HFFc6 (cell line): ENCODE results near the gene DUSP18. TPM values are rescaled to one million over a fixed set of nuclear protein-coding genes. Genes with fewer than 3 reads are reported as not detected.

Source experiments
- DNase-seq: peaks from one replicate; pipeline ENCODE4 v3.0.0-alpha.2; 2018
- H3K27ac Mint-ChIP-seq: 2 replicates; pipeline ENCODE4 v1.8.0; 2020; ENCODE audit warnings: mild to moderate bottlenecking, mixed read lengths
- H3K27me3 Mint-ChIP-seq: 2 replicates; pipeline ENCODE4 v1.8.0; 2021; ENCODE audit warnings: mild to moderate bottlenecking, moderate library complexity, mixed read lengths; ENCODE audit not compliant: insufficient read depth
- H3K36me3 Mint-ChIP-seq: 2 replicates; pipeline ENCODE4 v1.8.0; 2021; ENCODE audit warnings: low read depth, mixed read lengths
- H3K4me1 Mint-ChIP-seq: 2 replicates; pipeline ENCODE4 v1.8.0; 2020; ENCODE audit warnings: low read depth, mixed read lengths
- H3K4me3 Mint-ChIP-seq: 2 replicates; pipeline ENCODE4 v1.8.0; 2020; ENCODE audit warnings: mild to moderate bottlenecking, moderate library complexity, mixed read lengths
- H3K9me3 Mint-ChIP-seq: 2 replicates; pipeline ENCODE4 v1.8.0; 2020; ENCODE audit warnings: mild to moderate bottlenecking, mixed read lengths
- total RNA-seq, 6 experiments: library from RNA; stranded (reverse); fragmentation: NEBNext Ultra II Directional; extraction: Animal tissue kit (Norgen Biotek cat#: 25700); gene quantifications; 2 replicates in 1 of 6; 3 replicates in 5 of 6; pipeline ENCODE4 v1.2.3, GENCODE V29; 2021
- TF ChIP-seq, protein P1 (sequence below): fragments of 200-600 bp; sonication (generic); IDR thresholded peaks from 2 replicates; pipeline ENCODE4 v1.5.0; 2021; ENCODE audit warnings: antibody characterized with exemption, mild to moderate bottlenecking

DUSP18 gene
- total RNA-seq, 6 experiments from 2014 or later = 4.7 to 7.3 (median 6.0) TPM

DNA sequence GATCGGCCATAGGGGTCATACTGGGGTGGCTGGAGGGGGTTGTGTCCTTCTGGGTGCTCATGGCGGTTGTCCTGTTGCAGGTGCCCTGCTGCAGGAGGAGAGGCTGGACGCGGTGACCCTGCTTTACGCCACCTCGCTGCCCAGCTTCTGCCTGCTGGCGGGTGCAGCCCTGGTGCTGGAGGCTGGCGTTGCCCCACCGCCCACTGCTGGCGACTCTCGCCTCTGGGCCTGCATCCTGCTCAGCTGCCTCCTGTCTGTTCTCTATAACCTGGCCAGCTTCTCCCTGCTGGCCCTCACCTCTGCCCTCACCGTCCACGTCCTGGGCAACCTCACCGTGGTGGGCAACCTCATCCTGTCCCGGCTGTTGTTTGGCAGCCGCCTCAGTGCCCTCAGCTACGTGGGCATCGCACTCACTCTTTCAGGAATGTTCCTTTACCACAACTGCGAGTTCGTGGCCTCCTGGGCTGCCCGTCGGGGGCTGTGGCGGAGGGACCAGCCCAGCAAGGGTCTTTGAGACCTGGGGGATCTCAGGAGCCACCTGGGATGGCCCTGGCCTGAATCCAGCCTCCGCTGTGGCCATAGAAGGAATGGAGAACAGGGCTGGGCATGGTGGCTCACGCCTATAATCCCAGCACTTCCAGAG, 21.0 kb downstream of the DUSP18 start:
- H3K9me3 Mint-ChIP-seq = no peaks in the 10 kb centered on the region
- H3K36me3 Mint-ChIP-seq = peaks cover 8% of the 10 kb centered on the region
- no peak overlapping the region for H3K27ac Mint-ChIP-seq
- no peaks in the 10 kb centered on the region for H3K27me3 Mint-ChIP-seq
- H3K4me1 Mint-ChIP-seq = peaks cover 28% of the 10 kb centered on the region
- TF ChIP-seq, protein P1, sequence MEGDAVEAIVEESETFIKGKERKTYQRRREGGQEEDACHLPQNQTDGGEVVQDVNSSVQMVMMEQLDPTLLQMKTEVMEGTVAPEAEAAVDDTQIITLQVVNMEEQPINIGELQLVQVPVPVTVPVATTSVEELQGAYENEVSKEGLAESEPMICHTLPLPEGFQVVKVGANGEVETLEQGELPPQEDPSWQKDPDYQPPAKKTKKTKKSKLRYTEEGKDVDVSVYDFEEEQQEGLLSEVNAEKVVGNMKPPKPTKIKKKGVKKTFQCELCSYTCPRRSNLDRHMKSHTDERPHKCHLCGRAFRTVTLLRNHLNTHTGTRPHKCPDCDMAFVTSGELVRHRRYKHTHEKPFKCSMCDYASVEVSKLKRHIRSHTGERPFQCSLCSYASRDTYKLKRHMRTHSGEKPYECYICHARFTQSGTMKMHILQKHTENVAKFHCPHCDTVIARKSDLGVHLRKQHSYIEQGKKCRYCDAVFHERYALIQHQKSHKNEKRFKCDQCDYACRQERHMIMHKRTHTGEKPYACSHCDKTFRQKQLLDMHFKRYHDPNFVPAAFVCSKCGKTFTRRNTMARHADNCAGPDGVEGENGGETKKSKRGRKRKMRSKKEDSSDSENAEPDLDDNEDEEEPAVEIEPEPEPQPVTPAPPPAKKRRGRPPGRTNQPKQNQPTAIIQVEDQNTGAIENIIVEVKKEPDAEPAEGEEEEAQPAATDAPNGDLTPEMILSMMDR = no peak
- no peak for DNase-seq
- no peak overlapping the region for H3K4me3 Mint-ChIP-seq

DNA sequence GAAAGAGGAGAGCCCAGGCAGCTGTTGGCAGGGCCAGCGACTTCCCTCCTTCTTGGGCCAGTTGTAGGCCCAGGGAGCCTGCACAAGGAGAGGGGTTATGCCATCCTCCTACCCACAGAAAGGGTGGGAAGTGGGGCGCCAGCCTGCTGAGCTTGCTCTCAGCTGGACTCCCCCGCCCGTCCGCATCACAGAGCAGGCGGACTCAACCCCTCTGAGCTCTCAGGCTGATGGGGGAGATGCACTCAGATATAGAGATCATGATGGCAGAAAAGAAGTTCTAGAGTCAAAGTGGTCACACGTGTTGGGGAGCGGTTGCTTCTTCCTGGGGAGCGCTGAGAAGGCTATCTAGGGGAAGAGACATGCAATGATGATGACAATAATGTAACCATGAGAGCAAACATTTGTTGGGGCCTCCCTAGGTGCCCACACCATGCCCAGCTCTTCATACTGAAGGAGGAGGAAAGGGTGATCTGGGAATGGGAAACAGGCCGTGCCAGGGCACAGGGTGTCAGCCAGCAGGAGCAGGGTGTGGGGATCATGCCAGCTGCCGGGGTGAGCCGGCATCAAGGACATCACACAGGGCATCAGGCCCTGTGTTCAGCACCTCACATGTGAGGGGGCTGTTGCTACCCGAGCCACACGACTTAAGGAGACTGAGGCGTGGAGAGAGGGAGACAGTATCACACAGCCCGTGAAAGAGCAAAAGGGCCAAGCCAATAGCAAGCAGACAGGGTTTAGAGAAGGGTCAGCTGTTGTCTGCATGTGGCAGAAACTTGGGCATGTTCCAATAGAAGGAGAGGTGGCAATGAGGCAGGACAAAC, 24.4 kb downstream of the DUSP18 start:
- peak overlapping the region; percentile 90 for H3K27ac Mint-ChIP-seq

DNA sequence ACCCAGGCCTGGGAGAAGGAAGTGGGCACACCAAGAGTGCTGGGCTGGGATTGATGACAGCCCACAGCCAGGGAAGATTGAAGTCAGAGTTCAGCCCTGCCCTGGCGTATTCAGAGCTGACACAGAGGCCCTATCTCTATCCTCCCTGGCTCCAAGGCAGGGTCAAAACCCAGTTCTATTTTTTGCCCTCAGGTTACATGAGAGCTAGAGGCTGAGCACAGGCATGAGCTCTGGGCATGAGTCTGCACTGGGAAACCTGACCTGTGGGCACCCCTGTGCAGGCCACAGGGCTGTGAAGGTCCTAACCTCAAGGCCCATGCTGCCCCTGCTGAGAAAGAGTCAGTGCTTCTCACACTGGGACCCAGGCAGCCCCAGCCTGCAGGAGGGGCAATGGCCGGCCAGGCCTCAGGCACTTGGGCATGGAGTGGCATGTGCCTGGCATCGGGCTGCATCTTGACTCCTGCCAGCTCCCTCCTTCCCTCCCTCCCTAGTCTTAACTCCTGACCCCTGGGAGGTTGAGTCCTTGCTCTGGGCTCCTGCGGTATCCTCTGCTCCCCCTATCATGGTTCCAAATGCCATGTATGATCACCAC, 26.7 kb downstream of the DUSP18 start:
- Mint-ChIP-seq H3K9me3 (no peaks in the 10 kb centered on the region), H3K4me1 (peaks cover 29% of the 10 kb centered on the region), H3K4me3 (no peak overlapping the region), H3K27me3 (no peaks in the 10 kb centered on the region), H3K27ac (no peak overlapping the region), H3K36me3 (peaks cover 5% of the 10 kb centered on the region; the same call in 1 of the 2 replicates)
- no peak for DNase-seq
- TF ChIP-seq, protein P1 = no peak

More for the DNA sequence above, 24.4 kb downstream of the DUSP18 start:
- Mint-ChIP-seq H3K4me1 (peaks cover 20% of the 10 kb centered on the region), H3K27me3 (no peaks in the 10 kb centered on the region), H3K36me3 (peaks cover 8% of the 10 kb centered on the region), H3K4me3 (no peak overlapping the region), H3K9me3 (no peaks in the 10 kb centered on the region)
- TF ChIP-seq, protein P1 = no peak
- no peak for DNase-seq

DNA sequence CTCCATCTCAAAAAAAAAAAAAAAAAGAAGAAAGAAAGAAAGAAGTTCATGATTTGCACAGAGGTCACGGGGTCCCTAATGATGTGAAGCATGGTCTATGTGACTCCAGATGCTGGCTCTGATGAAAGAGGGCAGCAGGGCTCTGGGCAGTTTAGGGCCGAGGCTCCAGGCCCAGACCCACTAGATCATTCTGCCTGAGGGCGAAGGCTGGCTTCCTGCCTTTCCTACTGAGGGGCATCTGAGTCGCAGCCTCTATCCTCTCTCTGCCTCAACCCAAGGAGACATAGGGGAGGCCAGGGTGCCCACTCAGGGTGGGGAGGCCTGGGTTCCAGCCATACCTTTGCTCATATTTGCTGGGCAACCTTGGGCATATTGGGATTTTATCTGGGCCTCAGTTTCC, 27.3 kb downstream of the DUSP18 start:
- Mint-ChIP-seq H3K9me3 (no peaks in the 10 kb centered on the region), H3K4me1 (peaks cover 29% of the 10 kb centered on the region), H3K36me3 (peaks cover 5% of the 10 kb centered on the region; the same call in 1 of the 2 replicates), H3K27me3 (no peaks in the 10 kb centered on the region), H3K27ac (no peak overlapping the region), H3K4me3 (no peak overlapping the region)
- TF ChIP-seq, protein P1 = no peak
- no peak for DNase-seq

DNA sequence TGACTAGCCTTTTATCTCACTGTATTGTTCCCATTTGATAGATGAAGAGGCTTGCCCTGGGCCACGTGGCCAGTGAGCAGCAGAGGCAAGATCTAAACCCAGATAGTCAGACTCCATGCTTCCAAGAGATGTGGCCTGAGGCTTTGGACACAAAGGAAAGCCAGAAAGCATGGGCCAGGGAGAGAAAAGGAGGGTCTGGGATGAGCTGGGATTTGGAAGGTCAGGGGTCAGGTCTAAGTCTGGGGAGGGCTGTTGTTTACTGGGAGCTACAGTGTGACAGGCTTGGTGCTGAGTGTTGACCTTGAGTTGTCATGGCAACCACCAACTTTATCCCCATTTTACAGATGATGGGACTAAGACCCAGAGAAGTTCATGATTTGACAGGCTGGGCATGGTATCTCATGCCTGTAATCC, 30.0 kb downstream of the DUSP18 start:
- Mint-ChIP-seq H3K4me1 (peaks cover 18% of the 10 kb centered on the region), H3K9me3 (no peaks in the 10 kb centered on the region), H3K27ac (peak overlapping the region; percentile 44), H3K27me3 (no peaks in the 10 kb centered on the region), H3K36me3 (peaks cover 5% of the 10 kb centered on the region; the same call in 1 of the 2 replicates), H3K4me3 (peak overlapping the region; percentile 88)
- DNase-seq = no peak
- TF ChIP-seq, protein P1 = no peak
